DOHH2 (cell line): Measurements from ENCODE around the gene POU2F2.

Source experiments
- H3F3A ChIP-seq: fragments of 200-600 bp; sonication (generic), shearing (Covaris generic); 2 replicates; pipeline ENCODE4 v1.6.0; 2016; ENCODE audit warnings: antibody characterized with exemption, mild to moderate bottlenecking; ENCODE audit not compliant: control insufficient read depth, insufficient read depth
- H3K27ac ChIP-seq: fragments of 200-600 bp; sonication (generic); 2 replicates; pipeline ENCODE4 v1.5.1; 2014; ENCODE audit warnings: low read depth, mild to moderate bottlenecking, low read length, moderate library complexity
- H3K27me3 ChIP-seq: fragments of 200-600 bp; sonication (generic); 2 replicates; pipeline ENCODE4 v1.6.1; 2014; ENCODE audit warnings: mild to moderate bottlenecking, low read length, mixed read lengths; ENCODE audit not compliant: control insufficient read depth
- H3K36me3 ChIP-seq: fragments of 200-600 bp; sonication (generic); 2 replicates; pipeline ENCODE4 v1.6.1; 2014; ENCODE audit warnings: mild to moderate bottlenecking, low read length, moderate library complexity, mixed read lengths; ENCODE audit not compliant: control insufficient read depth
- H3K4me1 ChIP-seq: fragments of 200-600 bp; sonication (generic); 2 replicates; pipeline ENCODE4 v1.6.1; 2014; ENCODE audit warnings: mild to moderate bottlenecking, low read length, mixed read lengths; ENCODE audit not compliant: control insufficient read depth
- H3K4me2 ChIP-seq: fragments of 200-600 bp; sonication (generic); 2 replicates; pipeline ENCODE4 v1.6.0; 2014; ENCODE audit warnings: mild to moderate bottlenecking, low read length, moderate library complexity
- H3K4me3 ChIP-seq: fragments of 200-600 bp; sonication (generic); 2 replicates; pipeline ENCODE4 v1.5.1; 2014; ENCODE audit warnings: mild to moderate bottlenecking, low read length, mixed read lengths
- H3K79me2 ChIP-seq: fragments of 200-600 bp; sonication (generic); 2 replicates; pipeline ENCODE4 v1.6.1; 2014; ENCODE audit warnings: mild to moderate bottlenecking, low read length, mixed read lengths; ENCODE audit not compliant: control insufficient read depth
- H3K9me2 ChIP-seq: fragments of 200-600 bp; sonication (generic); replicated peaks from 2 replicates; pipeline ENCODE4 v1.6.1; 2014; ENCODE audit warnings: mild to moderate bottlenecking, low read length, mixed read lengths; ENCODE audit not compliant: control insufficient read depth
- H3K9me3 ChIP-seq: fragments of 200-600 bp; sonication (generic); 2 replicates; pipeline ENCODE4 v1.6.1; 2014; ENCODE audit warnings: antibody characterized with exemption, low read length, mixed read lengths; ENCODE audit not compliant: control insufficient read depth, insufficient read depth
- H4K20me1 ChIP-seq: fragments of 200-600 bp; sonication (generic); 2 replicates; pipeline ENCODE4 v1.6.0; 2014; ENCODE audit warnings: low read depth, mild to moderate bottlenecking, antibody characterized with exemption, low read length, moderate library complexity; ENCODE audit not compliant: control insufficient read depth, insufficient read depth
- CTCF ChIP-seq: fragments of 200-600 bp; sonication (generic); IDR thresholded peaks from one replicate; pipeline ENCODE4 v1.5.1; 2014; ENCODE audit warnings: antibody characterized with exemption, mild to moderate bottlenecking, low read depth, low read length; ENCODE audit not compliant: poor library complexity, severe bottlenecking
- EZH2phosphoT487 ChIP-seq: fragments of 200-600 bp; sonication (generic); IDR thresholded peaks from 2 replicates; pipeline ENCODE4 v1.6.1; 2017; ENCODE audit warnings: borderline replicate concordance, mild to moderate bottlenecking, antibody characterized with exemption, low read length, moderate library complexity, mixed read lengths

POU2F2 gene

GRCh38 chr19:42143341-42144234 is 11.3 kb upstream of the POU2F2 start:
- no peaks in the 10 kb centered on the region for H3K79me2 ChIP-seq
- H3K27me3 ChIP-seq = no peaks in the 10 kb centered on the region
- TF ChIP-seq CTCF = no peak
- TF ChIP-seq EZH2phosphoT487 = no peak

GRCh38 chr19:42140125-42140754 is 8.0 kb upstream of the POU2F2 start:
- Histone ChIP-seq H3K9me3 (no peaks in the 10 kb centered on the region), H3K79me2 (no peaks in the 10 kb centered on the region), H3K4me1 (peaks cover 21% of the 10 kb centered on the region), H4K20me1 (no peaks in the 10 kb centered on the region), H3K27ac (no peak overlapping the region), H3K9me2 (no peaks in the 10 kb centered on the region), H3K4me2 (no peak overlapping the region), H3K27me3 (no peaks in the 10 kb centered on the region), H3F3A (peaks cover 7% of the 10 kb centered on the region), H3K4me3 (no peak overlapping the region), H3K36me3 (peaks cover 10% of the 10 kb centered on the region; the same call in 1 of the 2 replicates)
- TF ChIP-seq CTCF (no peak), EZH2phosphoT487 (no peak)

More at GRCh38 chr19:42143341-42144234, 11.3 kb upstream of the POU2F2 start:
- H3K9me2 ChIP-seq = no peaks in the 10 kb centered on the region
- H3K4me2 ChIP-seq = no peak overlapping the region
- no peaks in the 10 kb centered on the region for H3K36me3 ChIP-seq
- H3K27ac ChIP-seq = no peak overlapping the region
- H3K4me1 ChIP-seq = peaks cover 12% of the 10 kb centered on the region
- H4K20me1 ChIP-seq = no peaks in the 10 kb centered on the region
- H3F3A ChIP-seq = no peaks in the 10 kb centered on the region
- no peak overlapping the region for H3K4me3 ChIP-seq
- H3K9me3 ChIP-seq = no peaks in the 10 kb centered on the region

GRCh38 chr19:42134535-42135070 is 2.4 kb upstream of the POU2F2 start:
- Histone ChIP-seq H3K4me2 (peak overlapping the region; percentile 87), H3K9me2 (no peaks in the 10 kb centered on the region), H3K36me3 (peaks cover 35% of the 10 kb centered on the region), H3K4me3 (peak overlapping the region; percentile 82), H3K79me2 (peaks cover 34% of the 10 kb centered on the region), H3K4me1 (peaks cover 54% of the 10 kb centered on the region), H3K27ac (peak overlapping the region; percentile 98), H3F3A (peaks cover 17% of the 10 kb centered on the region), H4K20me1 (no peaks in the 10 kb centered on the region), H3K27me3 (no peaks in the 10 kb centered on the region), H3K9me3 (no peaks in the 10 kb centered on the region)
- TF ChIP-seq EZH2phosphoT487 (no peak), CTCF (no peak)
